Loucy (cell line): ENCODE results near the gene TEX261.

Experiments
- CTCF ChIP-seq: fragments of 200-600 bp; sonication (generic); conservative IDR thresholded peaks from 2 replicates; pipeline ENCODE4 v1.5.1; 2014; ENCODE audit warnings: mild to moderate bottlenecking, antibody characterized with exemption, low read length
- EZH2phosphoT487 ChIP-seq: fragments of 200-600 bp; IDR thresholded peaks from 2 replicates; pipeline ENCODE4 v1.6.1; 2018; ENCODE audit warnings: antibody characterized with exemption, mild to moderate bottlenecking, moderate library complexity, borderline replicate concordance

GRCh38 chr2:71000780-71001591, 6.3 kb upstream of the TEX261 start:
- TF ChIP-seq CTCF (peak; percentile 90), EZH2phosphoT487 (no peak)
